ENCODE results near the gene PEPD.
"Not testable (repeated sequence)": the region's sequence is repeated elsewhere in the genome, so short reads cannot be mapped to it uniquely, and the experiment has no call there.

Gene PEPD

DNA sequence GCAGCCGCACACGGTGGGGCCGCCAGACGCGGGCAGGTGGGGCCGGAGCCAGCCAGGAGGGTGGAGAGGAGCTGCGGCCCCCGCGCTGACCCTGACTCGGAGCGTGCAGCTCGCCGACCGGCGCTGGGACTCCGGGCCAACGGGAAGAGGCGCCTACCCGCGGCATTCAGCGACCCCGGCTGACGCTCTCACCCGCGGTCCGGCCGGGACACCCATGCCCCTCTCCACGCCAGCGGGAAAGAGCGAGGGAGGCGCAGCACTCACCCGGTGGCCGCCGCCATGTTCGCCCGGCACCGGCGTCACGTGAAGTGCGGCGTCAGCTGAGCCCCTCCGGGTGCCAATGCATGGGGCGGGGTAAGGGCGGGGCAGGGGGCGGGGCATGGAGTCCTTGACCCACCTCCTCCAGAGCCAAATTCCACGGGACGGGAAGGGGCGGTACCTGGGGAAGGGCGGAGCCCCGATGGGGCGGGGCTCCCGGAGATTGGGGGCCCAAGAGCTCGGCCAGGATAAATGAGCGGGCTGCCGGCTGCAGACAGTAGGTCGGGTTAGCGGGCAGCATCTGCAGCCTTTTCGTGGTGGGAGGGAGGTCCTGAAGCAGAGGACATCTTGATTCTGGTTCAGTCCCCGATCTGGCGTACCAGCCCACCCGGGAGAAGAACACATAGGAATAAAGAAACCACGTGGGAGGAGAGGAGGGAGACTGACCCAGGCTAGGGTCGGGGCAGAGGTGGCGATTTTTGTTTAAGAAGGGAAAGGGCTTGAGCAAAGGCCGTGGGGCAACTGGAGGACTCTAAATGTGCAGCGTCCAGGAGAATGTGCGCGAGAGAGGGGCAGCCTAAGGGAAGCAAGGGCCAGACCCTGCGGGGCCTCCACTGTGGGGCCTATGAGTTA, at the start of gene PEPD:
Gene PEPD, minus strand, starts transcription at position 312 of the 891 bp plus-strand sequence. Its CDS starts 31 bp downstream, at position 281.
- peak; percentile 92 for DNase-seq

DNA sequence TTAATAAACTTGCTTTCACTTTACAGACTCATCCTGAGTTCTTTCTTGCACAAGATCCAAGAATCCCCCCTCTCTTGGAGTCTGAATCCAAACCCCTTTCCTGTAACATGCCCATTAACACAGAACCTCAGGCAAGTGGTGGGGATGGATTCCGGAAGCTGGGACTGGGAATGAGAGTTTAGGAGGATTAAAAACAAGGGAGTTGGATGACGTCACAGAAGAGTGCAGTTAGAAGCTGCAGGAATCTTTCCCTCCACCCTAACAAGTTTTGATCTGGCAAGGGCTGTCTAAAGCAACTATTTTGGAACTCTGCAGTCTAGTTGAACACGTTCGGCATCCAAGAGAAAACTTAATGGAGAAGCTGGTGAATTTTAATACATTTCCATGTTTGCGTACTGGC, 48.2 kb upstream of the PEPD start:
- no peak for DNase-seq

DNA sequence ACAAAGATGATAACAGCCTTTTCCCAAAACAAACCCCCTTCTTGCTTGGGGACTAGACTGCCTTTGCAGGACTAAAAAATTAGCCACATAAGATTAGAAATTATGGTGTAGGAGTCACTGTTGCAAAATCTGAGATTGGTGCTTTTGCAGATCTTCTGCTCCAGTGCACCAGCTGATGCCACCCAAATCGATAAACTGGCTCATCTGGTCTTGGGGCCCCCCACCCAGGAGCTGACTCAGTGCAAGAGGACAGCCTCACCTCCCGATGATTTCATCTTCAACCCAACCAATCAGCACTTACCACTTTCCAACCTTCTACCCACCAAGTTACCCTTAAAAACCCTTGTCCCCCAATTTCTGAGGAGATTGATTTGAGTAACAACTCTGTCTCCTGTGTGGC, 47.1 kb upstream of the PEPD start:
- DNase-seq = no peak

DNA sequence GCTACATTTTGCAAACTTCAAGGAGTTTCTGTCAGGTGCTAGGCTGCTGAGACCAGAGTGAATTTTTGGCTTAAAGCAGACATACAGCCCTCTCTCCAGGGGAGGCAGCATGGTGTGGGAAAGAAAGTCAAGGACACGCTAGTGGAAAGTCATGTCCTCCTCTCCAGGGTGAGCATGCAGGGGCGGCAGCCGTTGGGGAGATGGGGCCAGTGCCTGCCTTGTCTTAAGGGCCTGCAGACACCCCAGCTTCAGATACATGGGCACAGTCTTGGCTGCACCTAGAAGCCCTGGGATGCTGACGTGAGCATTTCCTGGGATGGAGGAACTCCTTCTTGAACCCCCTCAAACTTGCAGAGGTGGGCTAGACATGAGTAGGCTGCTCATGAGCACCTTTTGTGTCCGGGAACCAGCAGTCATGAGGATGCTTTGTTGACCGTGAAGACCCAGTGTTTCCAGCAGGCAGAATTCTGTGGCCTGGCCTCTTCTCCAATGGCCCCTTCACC, 43.3 kb upstream of the PEPD start:
- DNase-seq = no peak

DNA sequence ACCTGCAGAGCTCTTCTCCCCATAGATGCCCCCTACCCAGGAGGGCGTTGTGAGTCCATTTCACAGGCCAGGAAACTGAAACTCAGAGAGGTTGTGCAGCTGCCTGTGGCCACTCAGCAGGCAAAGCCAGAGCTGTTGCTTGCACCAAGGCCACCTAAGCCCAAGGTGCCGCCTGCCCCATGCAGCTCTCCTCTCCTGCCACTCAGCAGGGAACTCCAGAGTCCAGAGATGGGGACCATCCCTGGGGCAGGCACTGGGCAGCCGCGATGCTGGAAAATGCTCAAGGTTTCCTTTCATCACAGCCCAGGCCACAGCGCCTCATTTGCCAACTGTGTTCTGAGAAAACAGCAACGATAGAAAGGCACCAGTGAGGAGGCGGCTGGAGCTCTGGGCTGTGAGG, 41.0 kb upstream of the PEPD start:
- DNase-seq = no peak

DNA sequence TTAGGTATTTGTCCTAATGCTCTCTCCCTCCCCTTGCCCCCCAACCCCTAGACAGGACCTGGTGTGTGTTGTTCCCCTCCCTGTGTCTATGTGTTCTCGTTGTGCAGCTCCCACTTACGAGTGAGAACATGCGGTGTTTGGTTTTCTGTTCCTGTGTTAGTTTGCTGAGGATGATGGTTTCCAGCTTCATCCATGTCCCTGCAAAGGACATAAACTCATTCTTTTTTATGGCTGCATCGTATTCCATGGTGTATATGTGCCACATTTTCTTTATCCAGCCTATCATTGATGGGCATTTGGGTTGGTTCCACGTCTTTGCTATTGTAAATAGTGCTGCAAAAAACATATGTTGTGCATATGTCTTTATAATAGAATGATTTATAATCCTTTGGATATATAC, 40.1 kb upstream of the PEPD start:
- DNase-seq = not testable (repeated sequence)

DNA sequence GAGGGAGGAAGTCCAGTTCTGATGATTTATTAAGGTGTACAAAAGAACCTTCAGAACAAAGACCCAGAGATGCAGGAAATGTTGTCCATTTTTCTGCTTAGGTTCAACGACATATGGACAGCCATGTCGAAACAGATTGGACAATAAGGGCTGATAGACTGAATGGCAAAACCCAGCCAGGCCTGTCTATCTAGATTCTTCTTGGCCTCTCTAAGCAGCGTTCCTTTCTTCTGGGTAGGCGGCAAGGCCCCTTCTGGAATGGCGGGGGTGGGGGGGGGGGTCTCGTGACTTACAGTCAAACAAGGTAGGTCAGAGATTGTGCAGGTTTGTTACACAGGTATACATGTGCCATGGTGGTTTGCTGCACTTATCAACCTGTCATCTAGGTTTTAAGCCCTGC, 39.7 kb upstream of the PEPD start:
- no peak for DNase-seq

DNA sequence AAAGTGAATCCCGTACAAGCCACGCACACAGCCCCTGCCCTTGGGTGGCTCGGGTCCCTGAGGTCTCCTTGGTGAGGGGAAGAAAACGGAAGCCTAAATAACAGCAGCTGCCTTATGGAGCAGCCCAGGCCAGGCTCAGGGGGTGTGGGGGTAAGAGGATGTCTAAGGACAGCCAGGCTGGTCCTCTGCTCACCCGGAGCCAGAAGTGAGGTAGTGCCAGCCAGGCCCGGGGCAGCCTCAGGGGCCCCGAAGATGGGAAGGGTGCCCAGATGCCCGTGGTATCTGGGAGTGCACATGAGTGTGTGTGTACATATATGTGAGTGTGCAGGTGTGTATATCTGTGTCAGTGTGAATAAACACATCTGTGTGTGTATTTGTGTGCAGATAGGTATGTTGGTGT, 38.4 kb upstream of the PEPD start:
- no peak for DNase-seq

DNA sequence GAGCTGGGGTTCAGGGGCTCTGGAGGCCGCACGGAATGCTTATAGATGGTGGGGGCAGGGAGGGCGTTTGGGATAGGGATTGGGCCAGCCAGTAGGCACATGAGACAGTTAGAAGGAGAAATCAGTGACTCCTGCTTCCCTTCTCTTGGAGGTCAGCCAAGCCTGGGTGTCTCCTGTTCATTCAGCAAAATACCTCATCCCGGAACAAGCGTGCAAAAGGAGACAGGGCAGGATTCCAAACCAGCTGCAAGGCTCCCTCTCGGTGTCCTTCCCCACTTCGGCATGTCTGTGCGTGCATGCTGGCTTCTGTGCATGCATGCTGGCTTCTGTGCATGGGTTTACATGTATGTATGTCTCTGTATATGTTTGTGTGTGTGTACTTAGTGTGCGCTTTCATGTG, 37.3 kb upstream of the PEPD start:
- DNase-seq = peak; percentile 5

DNA sequence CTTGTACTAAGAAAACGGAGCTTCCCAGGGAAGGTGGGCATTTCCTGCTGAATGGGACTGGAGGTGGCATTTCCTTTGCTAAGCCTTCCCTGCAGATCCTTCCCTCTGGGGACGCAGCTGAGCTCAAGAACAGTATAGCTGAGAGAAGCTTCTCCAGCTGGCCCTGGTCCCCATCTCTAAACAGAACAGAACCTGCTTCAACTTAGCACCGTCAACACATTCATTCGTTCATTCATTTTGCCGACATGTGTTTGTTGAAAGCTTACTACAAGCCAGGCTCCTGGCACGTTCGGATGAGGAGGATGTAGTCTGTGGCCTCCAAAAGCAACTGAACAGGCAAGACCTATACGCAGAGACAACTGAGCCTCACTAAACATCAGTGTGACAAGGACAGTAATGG, 36.6 kb upstream of the PEPD start:
- no peak for DNase-seq

DNA sequence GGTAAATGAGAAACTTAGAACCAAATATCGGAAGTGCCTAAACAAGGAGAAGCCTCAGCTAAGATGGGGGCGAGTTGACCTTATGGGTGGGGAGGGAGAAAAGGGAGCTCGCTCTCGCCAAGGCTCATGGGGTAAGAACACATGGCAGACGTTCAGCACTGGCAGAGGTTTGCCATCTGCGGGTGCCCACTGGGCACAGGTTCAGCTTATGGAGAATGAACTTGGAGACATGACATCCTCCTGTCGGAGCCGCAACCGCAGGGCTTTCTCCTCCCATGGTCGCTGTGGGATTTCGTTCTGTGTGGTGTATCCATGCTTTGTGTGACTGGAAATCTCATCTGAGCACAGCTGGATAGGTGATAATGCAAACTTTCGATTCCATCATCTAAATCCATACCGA, 36.1 kb upstream of the PEPD start:
- no peak for DNase-seq

DNA sequence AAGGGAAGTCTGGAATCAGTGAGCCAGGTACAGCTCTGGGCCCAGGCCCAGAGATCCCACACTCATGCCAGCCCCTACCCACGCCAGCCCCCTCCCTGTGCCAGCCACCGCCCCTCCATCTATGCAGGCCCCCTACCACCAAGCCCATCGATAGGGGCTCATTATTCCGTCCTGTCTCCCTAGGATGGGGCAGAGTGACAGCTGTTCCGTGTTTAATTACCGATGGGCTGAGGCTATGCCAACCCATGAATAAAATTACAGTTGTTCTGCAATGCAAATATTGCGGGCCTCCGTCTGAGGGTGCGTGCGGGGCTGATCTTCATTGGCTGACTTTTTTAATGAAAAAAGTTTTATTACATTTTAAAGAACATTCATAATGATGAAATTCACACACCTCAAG, 35.6 kb upstream of the PEPD start:
- no peak for DNase-seq

DNA sequence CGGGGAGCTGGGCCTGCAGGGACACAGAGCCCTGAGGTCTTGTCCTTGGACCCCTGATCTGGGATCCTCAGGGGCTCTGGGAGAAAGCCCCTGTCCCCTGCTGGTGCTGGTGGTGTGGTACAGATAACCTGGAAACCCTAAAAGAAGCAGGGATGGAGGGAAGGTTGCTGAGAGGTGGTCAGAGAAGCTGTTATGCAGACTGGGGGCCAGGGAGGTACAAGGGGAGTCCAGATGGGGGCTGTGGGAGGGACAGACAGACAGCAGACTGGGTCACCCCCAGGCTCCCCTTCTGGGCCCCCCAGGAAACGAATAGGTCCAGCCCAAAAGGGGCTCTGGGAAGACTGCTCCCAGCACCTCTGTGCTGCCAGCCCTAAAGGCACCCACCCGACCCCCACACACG, 34.7 kb upstream of the PEPD start:
- no peak for DNase-seq

DNA sequence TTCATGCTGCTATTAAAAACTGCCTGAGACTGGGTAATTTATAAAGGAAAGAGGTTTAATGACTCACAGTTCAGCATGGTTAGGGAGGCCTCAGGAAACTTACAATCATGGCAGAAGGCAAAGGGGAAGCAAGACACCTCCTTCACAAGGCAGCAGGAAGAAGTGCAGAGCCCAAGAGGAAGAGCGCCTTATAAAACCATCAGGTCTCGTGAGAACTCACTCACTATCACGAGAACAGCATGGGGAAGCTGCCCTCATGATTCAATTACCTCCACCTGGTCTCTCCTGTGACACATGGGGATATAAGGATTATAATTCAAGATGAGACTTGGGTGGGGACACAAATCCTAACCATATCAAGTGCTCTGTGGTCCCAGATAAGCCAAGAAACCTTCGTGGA, 34.1 kb upstream of the PEPD start:
- not testable (repeated sequence) for DNase-seq

DNA sequence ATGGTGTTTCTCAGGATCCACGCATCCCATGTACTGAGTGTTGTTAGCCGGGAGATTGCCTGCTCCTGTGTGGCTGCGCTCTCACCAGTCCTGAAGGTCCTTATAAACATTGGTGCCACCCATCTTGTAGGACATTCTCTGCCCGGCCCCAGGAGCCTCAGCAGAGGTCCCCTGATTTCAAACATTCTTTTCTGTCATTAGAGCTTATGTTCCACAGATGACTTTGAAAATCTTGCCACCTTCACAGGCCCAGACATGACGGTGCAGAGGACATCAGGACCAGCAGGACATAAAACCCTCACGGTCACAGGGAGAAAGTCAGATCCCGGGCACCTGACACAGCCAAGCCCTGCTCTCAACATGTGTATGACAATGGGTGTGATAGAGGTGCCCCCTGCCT, 33.2 kb upstream of the PEPD start:
- no peak for DNase-seq

DNA sequence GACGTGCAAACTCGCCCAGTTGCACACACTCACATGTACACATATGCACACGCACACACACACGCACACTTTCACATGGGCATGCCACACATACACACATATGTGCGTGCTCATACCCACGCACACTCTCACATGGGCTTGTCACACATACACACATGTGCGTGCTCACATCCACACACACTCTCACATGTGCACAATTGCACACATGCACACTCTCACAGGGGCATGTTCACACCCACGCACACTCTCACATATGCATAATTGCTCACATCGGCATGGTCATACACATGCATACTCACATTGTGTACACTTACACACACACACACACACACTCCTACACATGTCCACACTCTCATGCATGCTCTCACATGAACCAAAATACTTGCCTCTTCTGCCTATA, 32.8 kb upstream of the PEPD start:
- no peak for DNase-seq

DNA sequence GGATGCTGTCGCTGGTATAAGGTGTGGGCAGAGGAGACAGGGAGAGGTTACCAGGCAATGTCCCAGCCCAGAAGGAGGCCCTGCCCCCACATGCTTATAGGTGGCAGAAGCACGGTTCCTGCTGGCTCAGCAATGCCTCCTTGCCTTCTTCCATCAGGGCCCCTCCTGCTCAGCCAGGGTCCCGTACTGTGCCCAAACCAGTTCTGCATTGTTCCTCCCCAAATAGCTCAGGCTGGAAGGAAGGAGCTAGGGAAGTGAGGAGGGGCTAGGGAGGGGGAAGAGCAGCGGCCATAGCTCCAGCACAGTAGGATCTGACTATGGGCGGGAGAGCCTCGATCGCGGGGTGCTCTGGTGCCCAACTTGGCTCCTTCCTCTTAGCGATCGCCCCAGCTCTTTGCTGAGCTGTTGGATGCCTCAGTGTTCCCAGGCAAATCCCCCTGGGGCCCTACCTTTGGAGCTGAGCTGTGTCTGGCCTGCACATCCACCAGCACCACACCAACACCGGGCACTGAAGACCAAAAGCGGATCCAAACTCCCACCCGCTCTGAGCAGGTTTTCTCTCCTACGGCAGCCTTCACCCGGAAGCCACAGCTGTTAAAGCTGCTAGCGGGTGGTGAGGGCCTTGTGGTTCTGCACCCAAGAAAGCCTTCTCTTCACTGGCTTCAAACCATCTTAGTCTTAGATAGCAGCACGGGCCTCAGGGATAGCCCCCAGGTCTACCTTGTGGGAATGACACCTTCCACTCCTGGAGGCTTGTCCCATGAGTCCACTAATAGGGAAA, 32.1 kb upstream of the PEPD start:
- no peak for DNase-seq

DNA sequence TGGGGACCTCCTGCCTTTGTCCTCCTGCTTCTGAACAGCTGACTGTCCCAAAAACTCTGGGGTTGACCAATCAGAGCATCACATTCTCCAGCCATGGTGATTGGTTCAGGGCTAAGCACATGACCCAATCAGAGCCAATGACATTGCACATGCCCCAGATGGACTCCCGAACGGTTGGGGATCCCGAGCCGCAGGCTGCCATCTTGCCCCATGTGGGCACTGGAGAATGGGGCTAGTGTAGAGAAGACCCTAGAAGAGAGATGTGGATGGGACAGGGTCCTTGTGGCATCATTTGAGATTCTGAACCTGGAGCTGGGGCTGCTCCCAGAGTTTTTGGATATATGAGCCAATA, 31.3 kb upstream of the PEPD start:
- DNase-seq = no peak

DNA sequence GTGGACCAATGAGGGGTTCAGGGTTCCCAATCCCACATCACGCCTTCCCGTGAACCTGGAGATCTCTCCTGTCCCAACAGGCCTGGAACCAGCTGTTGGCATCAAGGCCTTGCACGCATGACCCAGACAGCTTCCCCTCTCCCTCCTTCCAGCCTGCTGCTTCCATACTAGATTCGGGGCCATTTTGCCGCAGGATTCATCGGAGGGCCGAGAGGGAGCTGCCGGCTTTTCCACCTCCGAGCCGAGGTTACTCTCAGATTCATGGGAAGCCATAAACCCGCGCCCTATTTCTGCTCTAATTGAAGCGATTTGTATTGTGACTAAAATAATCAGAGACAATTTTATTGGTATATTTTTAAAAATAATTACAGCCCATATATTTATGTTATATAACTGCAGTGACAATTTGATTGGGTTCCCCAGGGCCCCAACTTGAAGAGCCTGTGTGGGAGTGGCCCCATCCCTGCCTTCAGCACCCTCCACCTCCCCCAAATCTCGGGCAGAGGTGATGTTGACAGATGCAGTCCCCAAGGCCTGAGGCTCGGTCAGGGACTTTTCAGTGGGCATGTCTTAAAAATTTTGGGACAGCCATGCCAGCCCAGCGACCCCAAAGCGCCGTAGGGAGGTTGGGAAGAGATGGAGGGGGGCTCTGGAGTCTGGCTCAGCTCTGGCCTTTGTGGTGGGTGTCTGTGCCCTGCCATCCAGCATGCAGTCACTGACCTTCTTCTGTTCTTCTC, 30.8 kb upstream of the PEPD start:
- DNase-seq = no peak

DNA sequence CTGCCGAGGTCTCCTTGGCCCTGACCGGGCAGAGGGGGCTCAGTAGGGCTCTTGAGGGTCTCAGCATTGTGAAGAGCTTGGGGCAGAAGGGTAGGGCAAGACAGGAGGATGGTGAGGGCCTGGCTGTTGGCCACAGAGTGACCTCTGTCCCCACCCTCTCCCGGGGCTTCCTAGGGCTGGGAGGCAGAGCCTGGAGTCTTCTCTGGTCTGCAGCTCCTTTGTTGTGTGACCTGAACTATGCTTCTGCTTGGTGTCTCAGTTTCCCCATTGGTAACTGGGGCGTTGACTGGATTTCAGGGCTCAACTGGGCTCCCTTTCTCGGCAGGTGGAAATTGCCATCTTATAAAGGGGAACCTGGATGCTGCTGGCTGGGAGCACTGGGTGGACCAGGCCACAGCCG, 30.1 kb upstream of the PEPD start:
- DNase-seq = no peak

DNA sequence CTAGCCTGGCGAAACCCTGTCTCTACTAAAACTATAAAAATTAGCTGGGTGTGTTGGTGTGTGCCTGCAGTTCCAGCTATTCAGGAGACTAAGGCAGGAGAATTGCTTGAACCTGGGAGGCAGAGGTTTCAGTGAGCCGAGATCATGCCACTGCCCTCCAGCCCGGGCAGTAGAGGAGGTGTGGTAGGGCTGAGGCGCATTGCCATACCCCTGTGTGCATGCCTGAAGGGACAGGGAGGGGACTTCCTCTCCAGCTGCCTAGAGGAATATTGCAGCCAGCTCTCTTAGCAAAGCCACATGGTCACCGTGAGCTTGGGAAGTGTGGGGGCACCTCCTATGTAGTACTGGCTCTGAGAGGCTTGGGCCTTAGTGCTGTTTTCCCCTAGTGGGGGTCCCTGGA, 29.2 kb upstream of the PEPD start:
- DNase-seq = no peak

DNA sequence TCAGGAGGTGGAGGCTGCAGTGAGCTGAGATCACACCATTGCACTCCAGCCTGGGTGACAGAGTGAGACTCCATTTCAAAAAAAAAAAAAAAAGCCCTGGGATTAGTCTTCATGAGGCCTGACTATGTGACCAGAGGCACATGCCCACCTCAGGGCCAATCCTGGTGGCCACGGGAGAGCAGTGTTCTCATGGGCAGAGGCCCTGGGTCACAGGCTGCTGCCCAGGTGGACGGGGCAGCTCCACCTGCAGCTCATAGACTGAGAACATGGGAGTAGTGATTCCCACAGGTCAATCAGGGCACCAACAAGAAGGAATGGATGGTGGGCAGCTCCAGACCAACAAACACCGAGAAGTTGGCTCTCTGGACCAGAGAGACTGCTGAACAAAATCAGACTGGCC, 26.1 kb upstream of the PEPD start:
- no peak for DNase-seq

DNA sequence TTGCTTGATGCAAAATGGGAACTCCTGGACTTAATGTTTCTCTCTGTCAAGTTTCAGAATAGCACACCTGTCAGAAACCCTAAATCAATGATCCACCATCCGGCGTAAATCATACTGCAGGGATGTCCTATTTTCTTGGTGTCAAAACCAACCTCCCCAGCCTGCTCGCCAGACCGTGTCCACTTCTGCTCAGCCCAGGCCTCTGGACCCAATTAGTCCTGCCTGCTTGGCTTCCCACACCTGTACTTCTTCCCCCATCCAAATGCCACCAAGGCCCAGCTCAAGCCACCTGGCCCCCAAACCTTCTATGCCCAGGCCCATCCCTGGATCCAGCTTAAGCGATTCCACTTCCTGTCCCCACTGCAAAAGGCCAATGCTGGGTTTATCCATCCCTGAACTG, 25.1 kb upstream of the PEPD start:
- no peak for DNase-seq
